ENCODE data around the gene TKFC.

Gene TKFC

DNA sequence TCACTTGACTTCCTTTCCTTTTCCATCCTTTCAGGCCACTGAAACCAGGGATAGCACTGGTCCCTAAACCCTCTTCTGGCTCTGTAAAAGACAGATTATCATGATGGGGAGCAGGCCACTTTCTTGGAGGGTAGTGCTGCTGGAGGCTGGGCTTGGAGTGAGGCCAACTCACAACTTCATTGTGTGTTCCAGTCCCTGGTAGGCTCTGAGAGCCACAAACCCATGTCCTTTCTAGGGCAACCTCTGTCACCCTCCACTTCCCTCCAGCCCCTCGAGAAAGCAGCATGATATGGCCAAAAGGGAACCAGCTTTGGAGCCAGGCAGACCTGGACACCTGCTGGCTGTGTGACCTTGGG, 2.3 kb downstream of the TKFC start:
- Mint-ChIP-seq H3K27me3 (no peaks in the 10 kb centered on the region), H3K4me1 (peaks cover 71% of the 10 kb centered on the region), H3K27ac (peak overlapping the region; percentile 16 to 70), H3K4me3 (no peak overlapping the region), H3K9me3 (no peaks in the 10 kb centered on the region)
- ATAC-seq (no peak), DNase-seq (no peak)

DNA sequence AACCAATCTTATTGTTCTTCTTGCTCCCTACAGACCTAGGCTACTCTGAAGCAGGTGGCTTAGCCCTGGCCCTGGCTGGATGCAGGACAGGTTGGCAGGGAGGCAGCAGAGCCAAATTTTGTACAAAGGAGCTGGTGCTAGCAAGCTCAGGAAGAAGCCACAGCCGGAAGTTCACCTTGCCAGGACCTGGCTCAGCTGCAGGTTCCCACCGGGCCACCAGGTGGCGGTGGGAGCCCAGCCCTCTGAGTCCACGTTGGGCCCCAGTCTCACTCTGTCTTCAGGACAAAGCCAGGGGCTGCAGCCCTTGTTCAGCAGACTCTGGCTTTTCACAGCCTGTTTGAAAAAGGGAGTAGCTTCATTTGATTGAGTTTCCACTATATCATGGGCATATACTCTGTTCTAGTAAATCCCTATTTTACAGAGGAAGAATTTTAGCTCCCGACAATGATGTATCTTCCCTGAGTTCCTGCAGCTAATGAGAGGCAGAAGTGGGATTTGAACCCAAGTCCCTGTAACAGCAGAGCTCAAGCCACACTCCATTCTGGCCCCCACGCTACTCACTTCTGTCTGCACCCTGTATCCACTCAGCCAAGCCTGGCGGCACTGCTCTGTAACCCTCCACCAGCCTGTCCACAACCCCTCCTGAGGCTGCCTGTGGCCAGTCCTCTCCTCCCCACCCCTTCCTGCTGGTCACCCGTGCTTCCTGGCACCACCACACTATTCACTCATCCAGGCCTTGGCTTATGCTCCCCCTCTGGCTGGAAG, 3.3 kb downstream of the TKFC start:
- Mint-ChIP-seq H3K9me3 (no peaks in the 10 kb centered on the region), H3K4me3 (no peak overlapping the region), H3K27me3 (no peaks in the 10 kb centered on the region), H3K4me1 (peaks cover 60% of the 10 kb centered on the region), H3K27ac (peak overlapping the region in 1 of 2 donors; percentile 40)
- DNase-seq (peak; percentile 84 to 87), ATAC-seq (peak; percentile 72)

DNA sequence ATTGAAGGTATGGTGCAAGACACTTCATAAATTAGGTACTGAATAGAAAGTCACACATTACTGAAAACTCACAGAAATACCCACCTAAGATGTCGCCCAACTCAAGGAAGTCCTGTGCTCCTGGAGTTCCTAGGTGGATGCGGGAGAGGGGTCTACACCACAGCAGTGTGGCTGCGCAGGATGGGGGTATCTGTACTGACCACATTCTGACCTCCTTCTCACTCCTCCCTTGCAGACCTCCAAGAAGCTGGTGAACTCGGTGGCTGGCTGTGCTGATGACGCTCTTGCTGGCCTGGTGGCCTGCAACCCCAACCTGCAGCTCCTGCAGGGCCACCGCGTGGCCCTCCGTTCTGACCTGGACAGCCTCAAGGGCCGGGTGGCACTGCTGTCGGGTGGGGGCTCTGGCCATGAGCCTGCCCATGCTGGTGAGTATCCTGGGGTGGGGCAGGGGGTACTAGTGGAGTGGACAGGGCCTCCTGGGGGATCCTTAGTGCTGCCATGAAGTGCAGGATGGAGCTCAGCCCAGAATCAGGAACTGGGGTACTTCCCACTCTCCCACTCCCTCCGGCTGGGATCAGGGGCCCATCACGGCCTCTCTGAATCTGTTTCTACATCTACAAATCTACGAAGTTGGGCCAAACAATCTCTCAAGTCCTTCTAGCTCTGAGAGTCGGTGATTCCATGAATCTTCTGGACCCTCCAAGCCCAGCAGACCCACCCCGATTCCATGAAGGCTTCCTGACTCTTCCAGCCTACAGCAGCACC, 4.9 kb downstream of the TKFC start:
- no peak for DNase-seq
- H3K4me1 Mint-ChIP-seq: peaks cover 46% of the 10 kb centered on the region
- H3K4me3 Mint-ChIP-seq: no peak overlapping the region
- H3K9me3 Mint-ChIP-seq: no peaks in the 10 kb centered on the region
- no peak for ATAC-seq
- H3K27ac Mint-ChIP-seq: no peak overlapping the region
- H3K27me3 Mint-ChIP-seq: no peaks in the 10 kb centered on the region

DNA sequence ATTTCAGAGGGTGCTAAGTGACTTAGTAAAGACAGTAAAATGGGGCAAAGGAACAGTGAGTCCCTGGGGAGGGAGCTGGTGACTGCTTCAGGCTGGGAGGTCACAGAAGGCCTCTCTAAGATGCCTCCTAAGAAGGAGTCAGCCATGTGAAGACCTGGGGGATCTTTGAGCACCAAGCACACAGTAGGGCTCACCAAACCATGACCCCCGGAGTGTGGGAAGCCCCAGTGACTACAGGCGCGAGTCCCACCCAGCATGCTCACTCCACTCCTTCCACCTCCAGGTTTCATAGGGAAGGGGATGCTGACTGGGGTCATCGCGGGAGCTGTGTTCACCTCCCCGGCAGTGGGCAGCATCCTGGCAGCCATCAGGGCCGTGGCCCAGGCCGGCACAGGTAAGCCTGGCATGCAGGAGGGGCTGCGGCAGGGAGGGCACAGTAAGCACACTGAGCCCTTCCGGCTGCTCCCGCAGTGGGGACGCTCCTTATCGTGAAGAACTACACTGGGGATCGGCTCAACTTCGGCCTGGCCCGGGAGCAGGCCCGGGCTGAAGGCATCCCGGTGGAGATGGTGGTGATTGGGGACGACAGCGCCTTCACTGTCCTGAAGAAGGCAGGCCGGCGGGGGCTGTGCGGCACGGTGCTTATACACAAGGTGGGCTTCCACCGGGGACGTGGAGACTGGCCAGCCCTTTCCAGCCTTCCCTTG, 5.9 kb downstream of the TKFC start:
- H3K27me3 Mint-ChIP-seq: no peaks in the 10 kb centered on the region
- no peak for DNase-seq
- H3K9me3 Mint-ChIP-seq: no peaks in the 10 kb centered on the region
- no peak overlapping the region for H3K4me3 Mint-ChIP-seq
- H3K27ac Mint-ChIP-seq: peak overlapping the region in 1 of 2 donors; percentile 3
- H3K4me1 Mint-ChIP-seq: peaks cover 38% of the 10 kb centered on the region
- no peak for ATAC-seq

DNA sequence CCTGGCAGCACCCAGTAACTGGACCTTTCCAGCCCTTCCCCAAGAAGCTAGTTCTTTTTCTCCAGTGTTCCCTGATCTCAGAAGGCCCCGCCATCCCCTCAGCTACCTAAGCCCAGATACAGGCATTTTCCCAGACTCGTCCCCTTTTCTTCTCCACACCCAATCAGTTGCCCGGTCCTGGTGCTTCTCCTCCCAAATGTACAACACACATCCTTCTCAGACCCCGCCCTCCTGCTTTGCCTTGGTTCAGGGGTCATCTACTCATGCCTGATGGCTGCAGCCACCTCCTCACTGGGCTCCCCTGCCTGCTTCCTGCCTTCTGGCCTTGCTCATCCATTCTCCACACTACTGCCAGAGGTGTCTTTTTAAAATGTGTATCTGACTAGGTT, 6.5 kb downstream of the TKFC start:
- H3K4me1 Mint-ChIP-seq: peaks cover 33% of the 10 kb centered on the region
- H3K4me3 Mint-ChIP-seq: no peak overlapping the region
- ATAC-seq (no peak), DNase-seq (no peak)
- H3K9me3 Mint-ChIP-seq: no peaks in the 10 kb centered on the region
- H3K27me3 Mint-ChIP-seq: no peaks in the 10 kb centered on the region
- no peak overlapping the region for H3K27ac Mint-ChIP-seq

DNA sequence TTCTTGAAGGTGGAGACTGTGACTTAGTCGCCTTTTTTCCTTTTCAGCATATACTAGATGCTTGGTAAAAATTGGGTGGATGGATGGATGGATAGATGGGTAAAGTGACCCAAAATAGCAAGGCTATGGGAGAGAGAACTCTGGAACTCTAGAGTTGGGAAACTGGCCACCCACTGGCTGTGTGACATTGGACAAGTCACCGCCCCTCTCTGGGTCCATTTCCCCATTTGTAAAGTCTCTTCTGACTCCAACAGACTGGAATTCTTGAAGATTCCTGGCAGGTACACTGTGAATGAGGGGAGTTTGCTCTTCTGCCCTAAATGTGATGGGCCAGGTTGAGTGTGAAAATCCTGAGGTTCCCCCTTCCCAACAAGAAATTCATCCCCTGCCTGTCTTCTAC, 8.0 kb downstream of the TKFC start:
- H3K9me3 Mint-ChIP-seq: no peaks in the 10 kb centered on the region
- DNase-seq (no peak), ATAC-seq (no peak)
- H3K27me3 Mint-ChIP-seq: no peaks in the 10 kb centered on the region
- no peak overlapping the region for H3K27ac Mint-ChIP-seq
- peaks cover 18% of the 10 kb centered on the region for H3K4me1 Mint-ChIP-seq
- no peak overlapping the region for H3K4me3 Mint-ChIP-seq

DNA sequence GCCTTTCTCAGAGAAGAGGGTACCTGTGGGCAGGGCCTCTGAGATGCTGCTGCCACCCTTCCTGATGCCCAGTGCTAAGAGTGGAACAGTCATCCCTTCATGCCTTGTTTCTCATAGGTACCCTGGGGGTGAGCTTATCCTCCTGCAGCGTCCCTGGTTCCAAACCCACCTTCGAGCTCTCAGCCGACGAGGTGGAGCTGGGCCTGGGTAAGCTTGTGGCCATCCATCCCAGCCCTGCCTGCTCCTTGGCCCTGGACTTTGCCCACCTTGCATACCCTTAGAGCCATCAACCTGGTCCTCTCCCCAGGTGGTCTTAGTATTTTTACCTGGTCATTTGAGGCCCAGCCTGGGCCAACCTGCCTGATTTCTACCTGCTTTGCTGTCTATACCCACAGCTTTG, 8.7 kb downstream of the TKFC start:
- H3K27me3 Mint-ChIP-seq: no peaks in the 10 kb centered on the region
- H3K9me3 Mint-ChIP-seq: no peaks in the 10 kb centered on the region
- no peak overlapping the region for H3K4me3 Mint-ChIP-seq
- ATAC-seq: no peak
- no peak for DNase-seq
- H3K4me1 Mint-ChIP-seq: peaks cover 10% of the 10 kb centered on the region
- no peak overlapping the region for H3K27ac Mint-ChIP-seq

DNA sequence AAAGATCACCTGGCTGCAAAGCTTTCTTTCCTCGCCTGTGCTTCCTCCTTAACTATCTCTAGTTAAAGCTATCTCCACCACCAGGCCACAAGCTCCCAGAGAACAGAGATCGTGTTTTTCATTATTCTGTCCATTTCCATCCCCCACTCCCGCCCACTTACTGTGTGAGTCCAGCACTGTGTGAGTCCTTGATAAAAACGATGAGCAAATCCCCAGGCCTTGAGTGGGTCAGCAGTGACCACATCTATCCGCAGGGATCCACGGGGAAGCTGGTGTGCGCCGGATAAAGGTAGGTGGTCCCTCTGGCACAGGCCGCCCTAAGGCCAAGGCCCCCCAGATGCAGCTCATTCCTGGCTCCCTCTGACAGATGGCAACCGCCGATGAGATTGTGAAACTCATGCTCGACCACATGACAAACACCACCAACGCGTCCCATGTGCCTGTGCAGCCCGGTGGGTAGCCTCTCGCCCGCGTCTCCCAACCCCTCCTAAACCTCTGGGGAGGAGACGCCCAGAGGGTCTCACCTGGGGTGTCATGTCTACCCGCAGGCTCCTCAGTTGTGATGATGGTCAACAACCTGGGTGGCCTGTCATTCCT, 9.3 kb downstream of the TKFC start:
- Mint-ChIP-seq H3K27me3 (no peaks in the 10 kb centered on the region), H3K9me3 (no peaks in the 10 kb centered on the region), H3K4me1 (peaks cover 5% of the 10 kb centered on the region), H3K27ac (peak overlapping the region in 1 of 2 donors; percentile 29), H3K4me3 (no peak overlapping the region)
- DNase-seq (no peak), ATAC-seq (no peak)

DNA sequence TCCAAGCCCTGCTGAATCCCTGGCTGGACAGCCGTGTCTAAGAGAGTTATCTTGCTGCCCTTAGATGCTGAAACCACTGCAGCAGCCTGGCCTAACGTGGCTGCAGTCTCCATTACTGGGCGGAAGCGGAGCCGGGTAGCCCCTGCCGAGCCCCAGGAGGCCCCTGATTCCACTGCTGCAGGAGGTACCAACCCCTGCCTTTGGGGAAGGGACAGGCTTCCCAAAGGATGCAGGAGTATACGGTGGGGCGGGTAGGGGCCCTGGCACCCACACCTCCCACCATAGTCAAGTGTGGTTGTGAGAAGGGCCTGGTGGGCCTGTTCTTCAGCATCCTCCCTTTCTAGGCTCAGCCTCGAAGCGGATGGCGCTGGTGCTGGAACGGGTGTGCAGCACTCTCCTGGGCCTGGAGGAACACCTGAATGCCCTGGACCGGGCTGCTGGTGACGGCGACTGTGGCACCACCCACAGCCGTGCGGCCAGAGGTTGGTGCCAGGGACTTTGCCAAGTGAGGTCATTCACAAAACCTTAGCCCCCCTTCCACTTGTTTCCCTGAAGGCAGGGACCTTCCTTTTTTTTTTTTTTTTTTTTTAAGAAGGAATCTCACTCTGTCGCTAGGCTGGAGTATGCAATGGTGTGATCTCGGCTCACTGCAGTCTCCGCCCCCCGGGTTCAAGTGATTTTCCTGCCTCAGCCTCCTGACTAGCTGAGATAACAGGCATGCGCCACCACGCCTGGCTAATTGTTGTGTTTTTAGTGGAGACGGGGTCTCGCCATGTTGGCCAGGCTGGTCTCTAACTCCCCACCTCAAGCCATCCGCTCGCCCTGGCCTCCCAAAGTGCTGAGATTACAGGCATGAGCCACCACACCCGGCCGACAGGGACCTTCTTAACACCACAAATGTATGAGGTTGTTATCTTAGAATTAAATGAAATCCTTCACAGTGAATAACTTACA, 11.0 kb downstream of the TKFC start:
- H3K27ac Mint-ChIP-seq: no peak overlapping the region
- no peaks in the 10 kb centered on the region for H3K27me3 Mint-ChIP-seq
- no peaks in the 10 kb centered on the region for H3K4me1 Mint-ChIP-seq
- DNase-seq (no peak), ATAC-seq (no peak)
- no peaks in the 10 kb centered on the region for H3K9me3 Mint-ChIP-seq
- no peak overlapping the region for H3K4me3 Mint-ChIP-seq

DNA sequence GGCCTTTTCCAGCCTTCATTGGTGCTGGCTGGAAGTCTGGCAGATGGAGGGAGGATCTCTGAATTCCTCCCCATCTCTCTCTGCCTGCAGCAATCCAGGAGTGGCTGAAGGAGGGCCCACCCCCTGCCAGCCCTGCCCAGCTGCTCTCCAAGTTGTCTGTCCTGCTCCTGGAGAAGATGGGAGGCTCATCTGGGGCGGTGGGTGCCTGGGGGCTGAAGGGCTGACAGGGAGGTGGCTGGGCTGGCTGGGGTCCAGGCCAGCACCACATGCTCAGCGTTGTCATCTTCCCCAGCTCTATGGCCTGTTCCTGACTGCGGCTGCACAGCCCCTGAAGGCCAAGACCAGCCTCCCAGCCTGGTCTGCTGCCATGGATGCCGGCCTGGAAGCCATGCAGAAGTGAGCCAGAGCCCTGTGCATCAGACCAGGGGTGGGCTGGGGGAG, 12.2 kb downstream of the TKFC start:
- no peaks in the 10 kb centered on the region for H3K27me3 Mint-ChIP-seq
- ATAC-seq (no peak), DNase-seq (no peak)
- H3K27ac Mint-ChIP-seq: no peak overlapping the region
- H3K9me3 Mint-ChIP-seq: no peaks in the 10 kb centered on the region
- H3K4me3 Mint-ChIP-seq: no peak overlapping the region
- H3K4me1 Mint-ChIP-seq: no peaks in the 10 kb centered on the region

DNA sequence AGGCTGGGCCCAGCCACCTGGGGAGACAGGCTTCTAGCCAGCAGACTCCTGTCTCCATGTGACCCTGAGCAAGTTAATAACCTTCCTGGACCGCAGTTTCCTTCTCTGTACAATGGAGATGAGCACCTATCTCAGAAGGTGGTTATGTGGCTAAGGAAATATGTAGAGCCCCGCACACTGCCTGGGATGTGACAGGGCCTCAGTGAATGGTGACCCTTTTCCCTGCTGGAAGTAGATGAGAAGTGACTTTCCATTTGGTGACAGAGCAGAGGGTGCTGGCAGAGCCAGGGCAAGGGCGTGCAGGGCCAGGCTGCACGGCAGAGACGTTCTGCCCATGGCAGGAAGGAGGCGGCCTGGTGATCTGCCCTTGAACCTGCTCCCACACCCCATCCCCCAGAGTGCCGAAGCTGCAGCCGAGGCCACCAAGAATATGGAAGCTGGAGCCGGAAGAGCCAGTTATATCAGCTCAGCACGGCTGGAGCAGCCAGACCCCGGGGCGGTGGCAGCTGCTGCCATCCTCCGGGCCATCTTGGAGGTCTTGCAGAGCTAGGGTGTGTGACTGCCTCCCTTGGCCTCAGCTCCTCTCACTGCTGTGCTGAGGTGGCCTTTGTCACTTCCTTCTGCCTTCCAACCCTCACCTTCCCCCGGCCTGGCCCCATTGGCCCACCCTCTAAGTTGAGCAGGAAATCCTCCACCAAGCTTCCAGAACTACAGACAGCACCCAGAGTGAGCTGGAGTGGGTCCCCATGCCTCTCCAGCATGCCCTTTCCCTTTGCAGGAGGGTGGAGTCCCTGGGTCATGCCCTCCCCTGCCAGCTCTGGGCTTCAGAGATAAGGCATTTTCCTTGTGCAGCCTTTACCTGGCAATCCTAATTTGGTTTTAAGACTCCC, 13.2 kb downstream of the TKFC start:
- no peaks in the 10 kb centered on the region for H3K4me1 Mint-ChIP-seq
- peak; percentile 21 for ATAC-seq
- H3K9me3 Mint-ChIP-seq: no peaks in the 10 kb centered on the region
- no peak overlapping the region for H3K4me3 Mint-ChIP-seq
- no peaks in the 10 kb centered on the region for H3K27me3 Mint-ChIP-seq
- no peak for DNase-seq
- H3K27ac Mint-ChIP-seq: peak overlapping the region in 1 of 2 donors; percentile 91

DNA sequence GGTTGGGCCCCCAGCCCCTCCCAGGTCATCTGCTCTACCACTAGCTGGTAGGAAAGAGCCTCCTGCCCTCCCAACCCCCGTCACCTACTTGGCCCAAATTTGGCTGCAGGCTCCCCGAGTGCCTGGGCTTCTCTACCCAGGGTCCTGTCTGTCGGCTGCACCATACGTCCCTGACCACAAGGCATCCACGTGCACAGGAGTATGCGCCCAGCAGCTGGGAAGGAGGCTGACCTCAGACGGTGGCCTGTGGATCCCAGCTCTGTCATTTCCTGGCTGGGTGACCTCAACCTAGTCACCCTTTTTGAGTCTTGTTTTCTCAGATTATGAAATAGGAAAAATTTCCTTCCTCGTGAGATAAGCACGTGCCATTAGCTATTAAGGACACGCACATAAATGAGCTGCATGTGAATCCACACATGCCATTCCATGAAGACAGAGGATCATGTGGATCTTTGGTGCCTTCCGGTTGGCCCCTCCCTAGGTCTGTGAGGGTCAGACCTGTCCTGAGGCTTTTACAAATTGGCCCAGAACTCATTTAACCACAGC, 15.0 kb downstream of the TKFC start:
- no peak overlapping the region for H3K27ac Mint-ChIP-seq
- no peak overlapping the region for H3K4me3 Mint-ChIP-seq
- no peaks in the 10 kb centered on the region for H3K27me3 Mint-ChIP-seq
- no peaks in the 10 kb centered on the region for H3K9me3 Mint-ChIP-seq
- no peaks in the 10 kb centered on the region for H3K4me1 Mint-ChIP-seq
- DNase-seq: no peak
- ATAC-seq: no peak

DNA sequence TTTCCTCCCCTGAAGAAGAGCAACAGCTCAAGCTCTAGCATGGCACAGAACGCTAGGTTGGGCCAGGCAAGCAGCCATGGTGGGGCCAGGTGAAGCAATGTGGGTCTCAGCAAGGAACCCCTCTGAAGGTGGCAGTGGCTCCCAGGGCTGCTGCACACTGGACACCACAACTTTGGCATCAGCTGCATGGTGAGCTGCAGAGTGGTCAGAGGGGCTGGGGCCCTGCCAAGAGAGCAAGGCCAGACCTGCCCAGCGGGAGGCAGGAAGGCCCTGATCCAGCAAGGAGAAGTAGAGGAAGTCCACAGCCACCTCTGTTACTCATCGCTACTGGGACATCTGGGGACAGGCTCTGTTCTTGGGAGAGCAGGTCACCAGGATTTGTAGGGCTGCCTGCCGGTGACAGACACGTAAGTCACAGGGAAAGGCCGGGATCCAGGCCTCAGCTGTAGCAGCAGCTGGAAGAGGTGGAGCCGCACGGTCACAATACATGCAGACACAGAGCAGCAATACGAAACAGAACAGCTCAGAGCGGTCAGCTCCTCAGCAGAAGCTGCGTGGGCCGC, 16.2 kb downstream of the TKFC start:
- DNase-seq: no peak
- peaks cover 6% of the 10 kb centered on the region for H3K4me1 Mint-ChIP-seq
- H3K4me3 Mint-ChIP-seq: no peak overlapping the region
- H3K27me3 Mint-ChIP-seq: no peaks in the 10 kb centered on the region
- ATAC-seq: no peak
- no peak overlapping the region for H3K27ac Mint-ChIP-seq
- H3K9me3 Mint-ChIP-seq: no peaks in the 10 kb centered on the region

DNA sequence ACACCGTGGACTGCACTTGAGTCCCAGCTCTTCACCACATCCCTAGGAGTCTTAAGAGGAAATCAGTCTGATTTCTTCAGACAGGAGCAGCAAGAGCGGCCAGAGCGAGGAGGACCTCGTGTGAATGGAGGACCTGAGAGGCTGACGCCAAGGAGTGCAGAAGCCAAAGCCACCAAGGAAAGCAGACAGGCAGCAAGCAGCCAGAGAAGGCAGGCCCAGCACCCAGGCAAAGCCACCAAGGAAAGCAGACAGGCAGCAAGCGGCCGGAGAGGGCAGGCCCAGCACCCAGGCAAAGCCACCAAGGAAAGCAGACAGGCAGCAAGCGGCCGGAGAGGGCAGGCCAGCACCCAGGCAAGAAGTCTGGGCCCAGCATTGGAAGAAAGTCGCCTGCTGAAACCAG, 16.9 kb downstream of the TKFC start:
- Mint-ChIP-seq H3K9me3 (no peaks in the 10 kb centered on the region), H3K4me3 (no peak overlapping the region), H3K27me3 (no peaks in the 10 kb centered on the region), H3K4me1 (peaks cover 6% of the 10 kb centered on the region), H3K27ac (peak overlapping the region in 1 of 2 donors; percentile 91)
- ATAC-seq: no peak
- DNase-seq: no peak

Data from stimulated activated naive CD8-positive, alpha-beta T cell treated with anti-CD3 and anti-CD28 coated beads, Interleukin-15, amount 100 ng/mL, for 72 hours (primary cell).